Erythroblast (primary cell): ENCODE results near the gene CDC14B.
"Not testable (repeated sequence)": the region's sequence is repeated elsewhere in the genome, so short reads cannot be mapped to it uniquely, and the experiment has no call there.

ENCODE experiments used
- DNase-seq, 2 experiments: peaks; one replicate each; lab custom pipeline; 2025; lab: John Stamatoyannopoulos, UW
- GATA1 ChIP-seq: IDR thresholded peaks from 2 replicates; pipeline ENCODE4 v1.6.1; 2011; ENCODE audit warnings: low read depth, mild to moderate bottlenecking, control low read depth, low read length, moderate library complexity
- POLR2A ChIP-seq: IDR thresholded peaks from 2 replicates; pipeline ENCODE4 v1.6.1; 2011; ENCODE audit warnings: mild to moderate bottlenecking, low read length

CDC14B gene

GRCh38 chr9:96519787-96520186, 99.9 kb downstream of the CDC14B start:
- no peak for TF ChIP-seq POLR2A
- TF ChIP-seq GATA1: no peak
- DNase-seq: no peak

GRCh38 chr9:96519095-96519494, 100.5 kb downstream of the CDC14B start:
- no peak for DNase-seq

GRCh38 chr9:96515621-96516470, 103.8 kb downstream of the CDC14B start:
- TF ChIP-seq POLR2A (no peak), GATA1 (no peak)
- DNase-seq: no peak

More at GRCh38 chr9:96519095-96519494, 100.5 kb downstream of the CDC14B start:
- TF ChIP-seq GATA1 (no peak), POLR2A (no peak)

- TF ChIP-seq GATA1: no peak
- DNase-seq: no peak
Observed at GRCh38 chr9:96514800-96515158, 104.9 kb downstream of the CDC14B start.

GRCh38 chr9:96514108-96514799, 105.4 kb downstream of the CDC14B start:
- TF ChIP-seq GATA1 (no peak), POLR2A (no peak)
- no peak for DNase-seq

- no peak for DNase-seq
- TF ChIP-seq GATA1: no peak
- TF ChIP-seq POLR2A: no peak
Observed at GRCh38 chr9:96513622-96514021, 106.0 kb downstream of the CDC14B start.

- TF ChIP-seq POLR2A: no peak
- TF ChIP-seq GATA1: no peak
- DNase-seq: no peak
Observed at GRCh38 chr9:96512240-96512639, 107.4 kb downstream of the CDC14B start.

GRCh38 chr9:96510258-96510657, 109.4 kb downstream of the CDC14B start:
- no peak for TF ChIP-seq GATA1
- no peak for TF ChIP-seq POLR2A
- DNase-seq: no peak

GRCh38 chr9:96509848-96510247, 109.8 kb downstream of the CDC14B start:
- TF ChIP-seq POLR2A (no peak), GATA1 (no peak)
- no peak for DNase-seq

GRCh38 chr9:96509026-96509425, 110.6 kb downstream of the CDC14B start:
- no peak for DNase-seq
- TF ChIP-seq GATA1: no peak
- TF ChIP-seq POLR2A: no peak

- TF ChIP-seq GATA1 (no peak), POLR2A (no peak)
- DNase-seq: no peak
Observed at GRCh38 chr9:96508227-96508940, 111.3 kb downstream of the CDC14B start.

- TF ChIP-seq GATA1 (no peak), POLR2A (no peak)
- no peak for DNase-seq
Observed at GRCh38 chr9:96505316-96505991, 114.2 kb downstream of the CDC14B start.

- TF ChIP-seq POLR2A (no peak), GATA1 (no peak)
- no peak for DNase-seq
Observed at GRCh38 chr9:96503918-96504317, 115.7 kb downstream of the CDC14B start.

- not testable (repeated sequence) for DNase-seq
Observed at GRCh38 chr9:96503374-96503748, 116.3 kb downstream of the CDC14B start.
